NCI-H2227 (cell line): Measurements from ENCODE around the gene IGLL5.
"Not testable (repeated sequence)": the region's sequence is repeated elsewhere in the genome, so short reads cannot be mapped to it uniquely, and the experiment has no call there.

ENCODE experiments used
- DNase-seq: peaks from one replicate; lab custom pipeline; 2025; ENCODE audit not compliant: unreplicated experiment; lab: John Stamatoyannopoulos, UW

IGLL5 gene

DNA sequence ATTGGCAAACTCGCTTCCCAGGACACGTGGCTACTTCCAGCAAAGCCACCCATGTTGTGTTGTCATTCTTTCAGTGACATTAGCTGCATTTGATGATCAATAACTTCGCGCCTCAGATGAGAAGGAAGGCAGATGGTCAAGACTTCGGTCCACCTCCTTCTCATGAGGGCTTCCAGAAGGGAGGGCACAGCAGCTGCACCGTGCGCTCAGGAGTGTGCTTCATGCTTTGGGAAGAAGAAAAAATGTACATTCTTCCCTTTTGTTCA is 25.3 kb downstream of the IGLL5 start:
- no peak for DNase-seq

DNA sequence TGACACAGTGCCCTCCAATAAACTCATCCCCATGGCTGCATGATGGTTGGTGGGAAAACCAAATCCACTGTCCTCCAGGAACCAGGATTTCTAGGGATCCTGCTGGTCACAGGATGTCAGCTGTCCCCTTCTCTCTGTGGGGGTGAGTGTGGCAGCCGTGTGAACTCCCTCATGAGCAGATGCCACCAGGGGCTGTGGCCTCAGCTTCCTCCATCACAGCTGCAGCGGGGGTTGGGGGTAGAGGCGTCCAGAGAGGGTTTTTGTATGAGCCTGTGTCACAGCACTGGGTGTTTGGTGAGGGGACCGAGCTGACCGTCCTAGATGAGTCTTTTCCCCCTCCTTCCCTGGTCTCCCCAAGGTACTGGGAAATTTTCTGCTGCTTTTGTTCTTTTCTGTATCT is 26.4 kb downstream of the IGLL5 start:
- no peak for DNase-seq

GRCh38 chr22:22914726-22915669 is 27.4 kb downstream of the IGLL5 start:
- no peak for DNase-seq

- no peak for DNase-seq
These were observed 28.0 kb downstream of the IGLL5 start for GRCh38 chr22:22915670-22916035.

DNA sequence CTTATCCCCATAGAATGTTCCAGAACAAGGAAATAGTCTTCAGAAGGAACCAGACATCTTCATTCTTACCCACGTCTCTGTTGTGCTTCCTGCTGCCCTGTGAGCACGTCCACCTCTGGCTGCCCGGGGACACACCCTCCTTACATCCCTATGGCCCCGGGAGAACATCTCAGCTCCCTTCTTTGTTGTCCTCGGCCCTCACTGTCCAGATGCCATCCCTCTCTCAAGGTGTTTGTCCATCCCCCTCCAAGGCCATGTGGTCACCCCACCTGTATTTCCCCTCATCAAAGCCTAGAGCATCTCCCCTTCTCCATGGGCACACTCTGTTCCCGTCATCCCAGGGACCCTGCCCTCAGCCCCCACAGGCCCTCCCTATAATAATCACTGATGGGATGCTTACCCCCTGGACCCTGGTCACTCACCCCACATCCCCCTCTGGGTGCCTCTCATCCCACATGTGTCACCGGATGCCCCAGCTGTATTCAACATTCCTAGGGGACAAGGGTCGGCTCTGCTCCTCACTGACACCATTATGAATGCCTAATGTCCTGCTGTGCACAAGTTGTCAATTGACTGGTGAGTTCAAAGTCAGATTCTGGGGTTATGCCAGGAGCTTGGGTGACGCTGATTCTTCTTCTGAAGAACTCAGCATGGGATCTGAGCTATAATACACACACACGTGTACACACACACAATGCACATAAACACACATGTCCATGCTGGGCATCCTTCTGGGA is 28.8 kb downstream of the IGLL5 start:
- DNase-seq: no peak

GRCh38 chr22:22916952-22917290 is 29.3 kb downstream of the IGLL5 start:
- no peak for DNase-seq

DNA sequence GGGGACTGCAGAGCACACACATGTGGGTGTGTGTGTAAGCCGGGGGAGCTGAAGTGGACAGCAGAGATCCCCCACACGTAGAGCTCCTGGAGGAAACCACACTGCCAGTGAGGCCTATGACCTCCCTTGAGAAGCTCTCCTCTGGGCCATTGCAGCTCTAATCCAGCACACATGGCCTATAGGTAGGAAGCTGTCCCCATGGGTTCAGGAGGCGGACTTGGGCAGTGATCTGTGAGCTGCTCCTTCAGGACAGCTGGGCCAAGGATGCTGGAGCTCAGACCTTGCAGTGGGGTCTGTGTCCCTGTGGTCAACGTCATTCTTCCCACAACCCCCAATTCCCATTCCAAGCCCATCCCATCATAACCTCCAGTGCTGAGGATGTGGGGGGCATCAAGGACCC is 29.8 kb downstream of the IGLL5 start:
- DNase-seq: no peak

GRCh38 chr22:22918297-22918965 is 30.8 kb downstream of the IGLL5 start:
- no peak for DNase-seq

- DNase-seq: no peak
These were observed 31.4 kb downstream of the IGLL5 start for GRCh38 chr22:22919041-22919440.

GRCh38 chr22:22920104-22920654 is 32.6 kb downstream of the IGLL5 start:
- DNase-seq: no peak

DNA sequence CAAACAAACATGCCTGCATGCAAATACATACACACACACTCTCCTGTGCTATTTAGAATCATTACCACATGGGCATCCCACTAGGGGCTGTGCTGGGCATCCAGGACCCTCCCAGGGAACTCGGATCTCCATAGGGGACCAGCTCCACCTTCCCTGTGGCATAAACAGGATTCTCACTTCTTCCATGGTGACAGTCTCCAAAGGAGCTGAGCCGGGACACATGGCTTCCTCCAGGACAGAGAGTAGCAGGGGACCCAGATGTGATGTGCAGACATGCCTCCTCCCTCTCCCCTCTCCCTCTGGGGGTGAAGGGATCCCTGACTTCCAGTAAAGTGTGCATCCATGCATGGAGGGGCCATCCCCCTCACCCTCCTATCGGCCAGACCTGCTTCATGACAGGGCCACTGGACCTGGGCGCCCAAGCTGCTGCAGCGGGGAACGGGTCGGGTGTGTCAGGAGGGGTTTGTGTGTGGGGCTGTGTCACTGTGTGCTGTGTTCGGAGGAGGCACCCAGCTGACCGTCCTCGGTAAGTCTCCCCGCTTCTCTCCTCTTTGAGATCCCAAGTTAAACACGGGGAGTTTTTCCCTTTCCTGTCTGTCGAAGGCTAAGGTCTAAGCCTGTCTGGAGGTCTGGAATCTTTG is 33.4 kb downstream of the IGLL5 start:
- DNase-seq: no peak

DNA sequence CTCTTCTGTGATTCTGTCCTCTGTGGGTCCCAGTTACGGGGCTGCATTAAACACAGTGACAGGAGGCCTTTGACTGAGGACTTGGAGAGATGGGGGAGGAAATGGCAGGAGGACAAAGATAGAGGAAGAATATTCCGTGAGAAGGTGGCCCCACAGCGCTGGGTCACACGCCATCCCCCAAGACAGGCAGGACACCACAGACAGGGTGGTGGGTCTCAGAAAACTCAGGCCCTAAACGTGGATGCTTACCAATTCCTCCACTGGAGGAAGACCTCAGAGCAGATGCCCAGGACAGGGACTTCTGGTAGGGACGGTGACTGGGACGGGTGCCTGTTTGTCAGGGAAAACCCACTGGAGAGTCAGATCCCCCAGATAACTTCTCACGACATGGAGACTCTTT is 34.0 kb downstream of the IGLL5 start:
- no peak for DNase-seq

- DNase-seq: not testable (repeated sequence)
These were observed 34.7 kb downstream of the IGLL5 start for GRCh38 chr22:22922092-22922953.

GRCh38 chr22:22922954-22923319 is 35.3 kb downstream of the IGLL5 start:
- no peak for DNase-seq

GRCh38 chr22:22923379-22923778 is 35.8 kb downstream of the IGLL5 start:
- DNase-seq: no peak

DNA sequence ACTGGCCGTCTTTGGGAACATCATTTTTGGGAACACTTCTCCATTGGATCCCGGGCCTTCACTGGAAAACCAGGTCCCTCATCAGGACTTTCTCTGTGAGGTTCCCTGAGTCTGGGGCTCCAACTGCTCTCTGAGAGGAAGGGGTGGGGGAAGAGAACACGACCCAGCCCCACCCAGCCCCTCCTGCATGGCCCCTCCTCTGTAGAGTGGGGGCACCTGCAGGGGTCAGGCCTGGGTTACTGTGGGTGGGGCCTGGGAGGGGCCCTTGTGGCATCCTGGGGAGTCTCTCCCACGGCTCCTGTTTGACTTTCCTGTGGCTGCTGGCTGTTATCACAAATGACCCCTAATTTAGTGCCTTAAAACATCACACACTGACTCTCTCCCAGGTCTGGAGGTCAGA is 36.3 kb downstream of the IGLL5 start:
- no peak for DNase-seq

DNA sequence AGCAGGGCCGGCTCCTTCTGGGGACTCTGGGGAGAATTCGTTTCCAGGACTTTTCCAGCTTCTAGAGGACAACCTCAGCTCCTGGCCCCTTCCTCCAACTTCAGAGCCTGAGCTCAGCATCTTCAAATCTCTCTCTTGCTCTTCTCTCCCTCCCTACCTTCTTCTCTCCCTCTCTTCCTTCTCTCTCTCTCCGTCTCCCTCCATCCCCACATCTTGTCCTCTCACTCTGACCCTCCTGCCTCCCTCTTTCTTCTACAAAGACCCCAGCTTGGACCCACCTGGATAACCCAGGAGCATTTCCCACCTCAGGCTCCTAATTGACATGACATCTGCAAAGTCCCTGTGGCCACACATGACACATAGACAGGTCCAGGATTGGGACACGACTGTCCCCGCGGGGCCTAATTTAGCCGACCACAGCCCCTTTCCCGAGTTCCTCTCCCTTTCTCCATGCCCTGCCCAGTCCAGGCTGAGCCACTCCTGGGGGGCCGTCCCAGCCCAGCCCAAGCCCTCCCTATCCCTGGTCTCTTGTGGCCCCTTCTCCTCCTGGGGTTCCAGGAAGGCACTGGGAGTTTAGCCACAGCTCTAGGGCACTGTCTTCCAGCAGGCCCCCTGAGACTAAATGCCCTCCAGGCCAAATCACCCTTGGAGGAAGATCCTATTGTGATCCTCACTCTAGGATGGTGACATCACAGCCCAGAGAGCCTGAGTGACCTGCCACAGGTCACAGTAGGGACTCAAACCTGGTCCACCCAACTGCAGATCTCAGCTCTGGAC is 36.9 kb downstream of the IGLL5 start:
- no peak for DNase-seq

DNA sequence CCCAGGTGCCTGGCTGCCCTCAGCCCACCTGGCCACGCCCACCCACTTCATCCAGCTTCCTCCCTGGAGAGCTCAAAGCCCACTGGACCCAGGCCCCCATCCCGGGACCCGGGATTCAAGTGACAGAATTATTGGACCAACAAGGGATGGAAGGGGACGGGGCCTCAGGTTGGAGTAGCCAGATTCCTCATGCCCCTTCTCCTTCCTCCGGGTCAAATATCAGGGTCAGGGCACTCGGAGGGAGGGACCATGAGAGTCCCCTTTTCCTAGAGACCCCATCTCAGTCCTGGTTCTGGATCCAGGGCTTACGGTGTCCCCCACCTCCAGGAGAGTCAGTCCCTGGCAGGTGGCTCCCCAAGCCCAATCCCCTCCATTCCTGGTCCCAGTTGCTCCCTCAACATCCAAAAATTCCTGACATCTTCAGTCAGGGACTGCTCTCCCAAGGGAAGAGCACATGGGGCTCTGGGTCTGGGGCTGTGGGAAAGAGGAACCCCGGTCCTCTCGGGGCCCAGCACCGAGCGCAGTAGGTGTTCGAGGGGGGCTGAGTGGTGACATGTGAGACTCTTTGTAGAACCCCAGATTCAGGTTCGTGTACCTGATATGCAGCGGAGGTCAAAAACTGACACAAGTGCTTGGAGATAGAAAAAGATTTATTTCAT is 37.7 kb downstream of the IGLL5 start:
- no peak for DNase-seq

DNA sequence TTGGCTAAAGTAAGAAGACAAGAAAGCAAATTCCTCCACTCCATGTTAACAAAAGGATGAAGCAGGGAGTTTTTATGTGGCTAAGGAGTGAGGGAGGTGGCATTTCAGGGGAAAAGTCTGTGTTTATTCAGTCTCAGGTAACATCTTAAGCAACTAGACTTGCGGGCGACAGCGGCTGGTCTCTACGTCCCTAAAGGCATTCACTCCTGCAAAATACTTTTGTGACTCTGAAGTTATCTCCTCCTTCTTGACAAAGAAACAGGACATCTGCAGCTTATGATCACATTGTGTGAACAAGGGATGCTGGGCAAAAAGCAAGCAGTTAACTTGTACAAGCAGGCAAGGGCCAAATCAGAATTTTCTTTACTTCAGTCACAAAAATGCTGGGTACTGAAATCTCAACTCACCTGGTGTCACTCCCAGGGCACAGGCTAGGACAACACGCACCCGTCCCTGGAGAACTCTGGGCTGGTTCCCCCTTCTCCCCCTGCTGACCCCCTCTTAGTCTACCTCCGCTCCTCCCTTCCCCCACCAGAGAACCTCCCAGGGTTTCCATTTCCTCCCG is 38.3 kb downstream of the IGLL5 start:
- no peak for DNase-seq
